Peyer's patch (tissue), 4 donors: ENCODE measurements around the gene QRFP.

Experiments used
- CTCF ChIP-seq, 6 experiments: fragments of 450-650 bp in 4 of 6; fragments of 200-600 bp in 2 of 6; sonication (generic) in 1 of 6; IDR thresholded peaks; one replicate each; pipeline ENCODE4 v1.5.1; 2017 to 2019; ENCODE audit warnings: antibody characterized with exemption in 6 of 6, mild to moderate bottlenecking in 3 of 6, moderate library complexity in 1 of 6
- POLR2A ChIP-seq, 2 donors: fragments of 450-650 bp; IDR thresholded peaks; one replicate each; pipeline ENCODE4 v1.5.1; 2017; ENCODE audit warnings: antibody characterized with exemption in 2 of 2, mild to moderate bottlenecking in 2 of 2, moderate library complexity in 2 of 2

DNA sequence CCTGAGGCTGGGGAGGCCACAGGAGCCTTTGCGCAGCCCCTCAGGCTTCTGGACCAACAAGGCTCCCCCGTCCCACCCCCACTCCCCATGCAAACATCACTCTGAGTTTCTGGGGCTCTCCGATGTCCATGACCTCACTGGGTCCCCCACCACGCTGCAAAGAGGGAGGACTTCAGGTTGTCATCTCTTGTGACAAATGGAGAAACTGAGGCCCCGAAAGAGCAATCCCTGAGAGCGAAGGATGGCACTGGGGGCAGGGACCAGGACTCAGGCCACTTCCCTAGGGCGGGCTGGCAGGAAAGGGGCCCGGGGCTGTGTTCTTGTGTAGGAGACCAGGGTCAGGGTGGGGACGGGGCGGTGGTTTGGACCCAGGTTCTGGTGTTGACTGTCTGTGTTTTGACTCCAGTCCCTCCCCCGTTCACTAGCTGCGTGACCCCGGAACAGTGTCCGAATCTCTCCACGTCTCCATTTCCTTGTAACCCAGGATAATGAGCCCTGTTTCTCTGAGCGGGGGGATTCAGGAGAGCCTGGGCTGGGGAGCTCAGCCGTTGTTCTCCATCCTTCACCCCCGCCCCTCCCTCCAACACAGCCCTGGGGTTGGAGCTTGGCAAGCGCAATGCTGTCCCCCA lies 28.6 kb upstream of the QRFP start:
- TF ChIP-seq CTCF (IDR thresholded peaks at IDR 0.05) (no peak), POLR2A (IDR thresholded peaks at IDR 0.05) (no peak)
